ENCODE results near the gene PNPLA3. TPM values are rescaled to one million over a fixed set of nuclear protein-coding genes. Genes with fewer than 3 reads are reported as not detected.
A peak's percentile ranks its signal among the peaks of the same experiment; 100 is the strongest.

PNPLA3 gene
- total RNA-seq, 2 donors from 2014 or later, result 0.14 to 0.47 TPM

DNA sequence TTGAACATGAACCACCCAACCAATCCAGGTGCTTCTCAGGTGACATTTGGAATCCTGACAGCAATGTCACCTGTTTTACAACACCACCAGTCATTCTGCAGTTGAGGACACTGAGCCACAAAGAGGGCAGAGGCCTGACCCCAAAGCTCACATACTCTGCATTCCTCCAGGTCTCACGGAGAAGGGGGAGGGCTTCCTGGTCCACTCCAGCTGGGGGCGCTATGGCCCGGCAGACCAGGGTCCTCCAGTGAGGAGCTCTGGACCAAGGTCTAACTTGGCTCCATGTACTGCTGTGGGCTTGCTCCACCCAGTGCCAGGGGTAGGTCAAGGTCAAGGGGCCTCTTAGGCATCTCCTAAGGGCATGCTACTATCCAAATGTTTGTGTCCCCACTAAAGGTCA lies 1.5 kb upstream of the PNPLA3 start:
- Mint-ChIP-seq H3K36me3 (no peaks in the 10 kb centered on the region), H3K4me3 (no peak overlapping the region), H3K4me1 (ENCODE audit: low read depth in 2 of 2) (peaks cover 4 to 6% of the 10 kb centered on the region in 2 donors), H3K9me3 (no peaks in the 10 kb centered on the region), H3K27ac (no peak overlapping the region), H3K27me3 (peaks cover 7 to 12% of the 10 kb centered on the region in 2 donors)
- DNase-seq (ENCODE audit: low spot score) (no peak), ATAC-seq (no peak)

- no peak for ATAC-seq
- Mint-ChIP-seq H3K4me3 (peak overlapping the region; percentile 74), H3K27me3 (peaks cover 5 to 7% of the 10 kb centered on the region in 2 donors), H3K36me3 (no peaks in the 10 kb centered on the region), H3K27ac (peak overlapping the region in 1 of 2 donors; percentile 34), H3K9me3 (no peaks in the 10 kb centered on the region), H3K4me1 (ENCODE audit: low read depth in 2 of 2) (peaks cover 4 to 6% of the 10 kb centered on the region in 2 donors)
- no peak for DNase-seq (ENCODE audit: low spot score)
Measured at GRCh38 chr22:43923191-43923590, 414 bp upstream of the PNPLA3 start.

DNA sequence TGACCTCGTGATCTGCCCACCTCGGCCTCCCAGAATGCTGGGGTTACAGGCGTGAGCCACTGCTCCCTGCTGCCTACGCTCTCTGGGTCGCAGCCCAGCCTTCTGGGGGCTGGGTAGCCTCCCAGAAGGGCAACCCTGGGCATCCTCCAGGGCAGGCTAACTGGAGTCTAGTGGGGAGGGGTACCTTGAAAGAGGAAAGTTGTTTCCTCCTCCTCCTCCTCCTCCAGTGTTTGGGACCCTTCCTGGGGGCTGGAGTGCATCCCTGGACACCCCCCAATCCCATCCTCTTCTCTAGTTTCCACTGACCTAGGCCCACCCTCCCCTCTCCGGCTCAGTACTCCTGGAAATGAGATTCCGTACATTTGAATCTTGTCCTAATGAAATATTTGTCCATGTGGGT lies 1.3 kb downstream of the PNPLA3 start:
- H3K4me1 Mint-ChIP-seq (ENCODE audit: low read depth in 2 of 2), result peaks cover 4 to 6% of the 10 kb centered on the region in 2 donors
- H3K9me3 Mint-ChIP-seq, result no peaks in the 10 kb centered on the region
- ATAC-seq (no peak), DNase-seq (ENCODE audit: low spot score) (no peak)
- peak overlapping the region; percentile 49 for H3K4me3 Mint-ChIP-seq
- H3K27me3 Mint-ChIP-seq, result peaks cover 3 to 7% of the 10 kb centered on the region in 2 donors
- no peak overlapping the region for H3K27ac Mint-ChIP-seq
- H3K36me3 Mint-ChIP-seq, result no peaks in the 10 kb centered on the region

DNA sequence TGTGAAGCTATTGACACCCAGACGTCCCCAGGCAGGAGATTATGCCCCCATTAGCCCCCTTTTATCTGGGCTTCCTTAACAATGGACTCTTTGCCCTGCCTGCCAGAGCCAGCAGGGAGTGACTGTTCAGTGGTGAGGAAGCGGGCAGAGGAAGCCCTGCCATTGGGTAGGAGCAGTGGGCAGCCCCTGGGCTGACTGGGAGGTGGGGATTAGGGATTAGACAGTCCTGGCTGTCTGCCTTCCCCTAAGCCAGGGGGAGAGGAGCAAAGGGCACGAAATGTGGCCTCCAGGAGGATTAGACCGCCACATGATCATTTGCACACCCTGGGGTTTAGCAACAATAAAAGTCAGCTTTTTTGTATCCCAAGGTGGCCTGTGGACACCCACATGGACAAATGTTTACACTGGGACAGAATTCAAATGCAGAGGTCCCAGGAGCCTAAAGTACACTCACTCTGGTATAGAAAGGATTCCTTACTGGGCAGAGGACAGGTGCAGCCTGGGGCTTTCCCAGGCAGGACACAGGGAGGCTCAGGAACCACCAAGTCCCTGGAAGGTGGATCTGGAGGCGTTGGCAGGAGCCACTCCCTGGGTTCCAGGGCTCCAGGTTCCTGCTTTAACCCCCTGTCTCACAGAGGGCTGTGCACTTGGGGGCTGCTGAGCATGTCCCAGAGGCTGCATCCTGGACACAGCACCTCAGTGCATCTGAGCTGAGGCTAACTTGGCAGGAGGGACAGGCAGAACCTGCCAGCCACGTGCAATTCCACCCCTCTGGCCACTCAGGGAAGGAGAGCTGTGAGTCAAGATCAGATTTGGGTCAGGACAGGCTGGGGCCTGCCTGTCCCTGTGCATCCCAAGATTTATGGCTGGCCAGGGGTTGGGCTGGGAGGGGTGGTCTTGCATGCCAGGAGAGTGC lies 2.1 kb downstream of the PNPLA3 start:
- Mint-ChIP-seq H3K9me3 (no peaks in the 10 kb centered on the region), H3K4me3 (no peak overlapping the region), H3K27me3 (peaks cover 5 to 6% of the 10 kb centered on the region in 2 donors), H3K36me3 (no peaks in the 10 kb centered on the region), H3K4me1 (ENCODE audit: low read depth in 2 of 2) (peaks cover 4 to 6% of the 10 kb centered on the region in 2 donors), H3K27ac (no peak overlapping the region)
- DNase-seq (ENCODE audit: low spot score) (no peak), ATAC-seq (no peak)

DNA sequence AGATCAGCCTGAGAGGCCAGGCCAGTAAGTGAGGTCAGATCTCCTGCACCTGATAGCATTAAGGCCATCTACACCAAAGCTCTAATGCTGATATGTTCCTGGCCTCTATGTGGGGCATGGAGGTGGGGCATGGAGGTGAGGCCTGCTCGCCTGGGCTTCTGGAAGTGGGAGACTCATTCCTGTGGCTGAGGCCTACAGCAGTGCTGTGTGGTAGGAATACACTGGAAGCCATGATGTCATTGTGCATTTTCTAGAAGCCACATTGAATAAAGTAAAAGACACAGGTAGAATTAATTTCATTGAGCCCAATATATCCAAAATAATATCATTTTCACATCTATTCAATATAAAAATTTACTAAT lies 2.7 kb downstream of the PNPLA3 start:
- Mint-ChIP-seq H3K4me1 (ENCODE audit: low read depth in 2 of 2) (peaks cover 4 to 6% of the 10 kb centered on the region in 2 donors), H3K36me3 (no peaks in the 10 kb centered on the region), H3K27ac (no peak overlapping the region), H3K4me3 (no peak overlapping the region), H3K27me3 (peaks cover 0 to 3% of the 10 kb centered on the region in 2 donors), H3K9me3 (no peaks in the 10 kb centered on the region)
- ATAC-seq, result no peak
- DNase-seq (ENCODE audit: low spot score), result no peak

GRCh38 chr22:43928468-43928867 lies 4.9 kb downstream of the PNPLA3 start:
- Mint-ChIP-seq H3K4me1 (ENCODE audit: low read depth in 2 of 2) (no peaks in the 10 kb centered on the region), H3K27ac (no peak overlapping the region), H3K27me3 (peaks cover 0 to 6% of the 10 kb centered on the region in 2 donors), H3K36me3 (no peaks in the 10 kb centered on the region), H3K9me3 (no peaks in the 10 kb centered on the region), H3K4me3 (no peak overlapping the region)
- DNase-seq (ENCODE audit: low spot score) (no peak), ATAC-seq (no peak)

GRCh38 chr22:43928908-43929307 lies 5.3 kb downstream of the PNPLA3 start:
- no peak for DNase-seq (ENCODE audit: low spot score)
- H3K9me3 Mint-ChIP-seq, result no peaks in the 10 kb centered on the region
- no peak for ATAC-seq
- peaks cover 0 to 8% of the 10 kb centered on the region in 2 donors for H3K27me3 Mint-ChIP-seq
- H3K4me3 Mint-ChIP-seq, result no peak overlapping the region
- no peaks in the 10 kb centered on the region for H3K4me1 Mint-ChIP-seq (ENCODE audit: low read depth in 2 of 2)
- H3K36me3 Mint-ChIP-seq, result no peaks in the 10 kb centered on the region
- no peak overlapping the region for H3K27ac Mint-ChIP-seq

GRCh38 chr22:43931771-43932170 lies 8.2 kb downstream of the PNPLA3 start:
- Mint-ChIP-seq H3K27ac (no peak overlapping the region), H3K4me3 (no peak overlapping the region), H3K36me3 (no peaks in the 10 kb centered on the region), H3K9me3 (no peaks in the 10 kb centered on the region), H3K27me3 (peaks cover 0 to 17% of the 10 kb centered on the region in 2 donors), H3K4me1 (ENCODE audit: low read depth in 2 of 2) (no peaks in the 10 kb centered on the region)
- no peak for ATAC-seq
- DNase-seq (ENCODE audit: low spot score), result no peak

- no peak overlapping the region for H3K27ac Mint-ChIP-seq
- ATAC-seq (no peak), DNase-seq (ENCODE audit: low spot score) (no peak)
- H3K4me3 Mint-ChIP-seq, result no peak overlapping the region
- no peaks in the 10 kb centered on the region for H3K9me3 Mint-ChIP-seq
- H3K36me3 Mint-ChIP-seq, result no peaks in the 10 kb centered on the region
- peaks cover 18 to 34% of the 10 kb centered on the region in 2 donors for H3K27me3 Mint-ChIP-seq
- no peaks in the 10 kb centered on the region for H3K4me1 Mint-ChIP-seq (ENCODE audit: low read depth in 2 of 2)
Measured at GRCh38 chr22:43941449-43941848, 17.8 kb downstream of the PNPLA3 start.

DNA sequence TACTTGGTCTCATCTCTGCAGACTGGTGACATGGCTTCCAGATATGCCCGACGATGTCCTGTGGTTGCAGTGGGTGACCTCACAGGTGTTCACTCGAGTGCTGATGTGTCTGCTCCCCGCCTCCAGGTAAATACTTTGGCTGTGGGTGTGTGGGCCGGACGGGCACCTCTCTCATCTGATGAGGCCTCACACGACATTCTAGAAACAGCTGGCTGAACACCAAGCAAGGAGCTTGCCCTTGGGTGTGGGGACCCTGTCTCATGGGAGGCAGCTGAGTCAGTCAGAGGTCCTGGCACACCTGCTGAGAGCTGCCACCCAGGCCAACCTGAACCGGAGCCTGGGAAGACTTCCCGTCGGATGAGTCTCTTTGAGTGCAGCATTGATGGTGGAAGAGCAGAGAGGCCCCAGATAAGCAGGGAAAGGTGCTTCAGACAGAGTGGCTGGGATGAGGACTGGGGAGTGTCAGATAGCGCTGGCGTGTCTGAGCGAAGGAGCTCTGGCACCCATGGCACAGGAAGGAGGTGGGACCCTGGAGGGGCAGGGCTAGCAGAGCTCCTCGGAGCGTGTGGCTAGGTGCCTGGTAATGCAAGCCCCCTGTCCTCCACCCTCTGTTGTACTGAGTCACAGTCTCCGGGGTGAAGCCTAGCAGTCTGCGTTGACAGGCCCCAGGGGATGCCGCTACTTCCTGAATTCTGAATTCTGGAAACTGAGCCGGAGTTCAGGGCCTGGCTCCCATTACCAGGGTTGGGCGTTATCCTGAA lies 21.2 kb downstream of the PNPLA3 start:
- H3K36me3 Mint-ChIP-seq, result no peaks in the 10 kb centered on the region
- no peak for ATAC-seq
- no peak for DNase-seq (ENCODE audit: low spot score)
- H3K9me3 Mint-ChIP-seq, result no peaks in the 10 kb centered on the region
- no peak overlapping the region for H3K4me3 Mint-ChIP-seq
- no peaks in the 10 kb centered on the region for H3K4me1 Mint-ChIP-seq (ENCODE audit: low read depth in 2 of 2)
- no peak overlapping the region for H3K27ac Mint-ChIP-seq
- H3K27me3 Mint-ChIP-seq, result peaks cover 22 to 23% of the 10 kb centered on the region in 2 donors

GRCh38 chr22:43945632-43946383 lies 22.2 kb downstream of the PNPLA3 start:
- H3K4me3 Mint-ChIP-seq, result no peak overlapping the region

DNA sequence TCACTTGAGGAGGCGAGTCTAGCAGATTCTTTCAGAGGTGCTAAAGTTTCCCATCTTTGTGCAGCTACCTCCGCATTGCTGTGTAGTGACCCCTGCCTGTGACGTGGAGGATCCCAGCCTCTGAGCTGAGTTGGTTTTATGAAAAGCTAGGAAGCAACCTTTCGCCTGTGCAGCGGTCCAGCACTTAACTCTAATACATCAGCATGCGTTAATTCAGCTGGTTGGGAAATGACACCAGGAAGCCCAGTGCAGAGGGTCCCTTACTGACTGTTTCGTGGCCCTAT lies 22.7 kb downstream of the PNPLA3 start:
- Mint-ChIP-seq H3K27ac (no peak overlapping the region), H3K4me1 (ENCODE audit: low read depth in 2 of 2) (no peaks in the 10 kb centered on the region), H3K4me3 (no peak overlapping the region), H3K9me3 (no peaks in the 10 kb centered on the region), H3K27me3 (peaks cover 22 to 23% of the 10 kb centered on the region in 2 donors), H3K36me3 (no peaks in the 10 kb centered on the region)
- no peak for ATAC-seq
- no peak for DNase-seq (ENCODE audit: low spot score)

More at GRCh38 chr22:43945632-43946383, 22.2 kb downstream of the PNPLA3 start:
- peak; percentile 88 to 89 for ATAC-seq
- peak; percentile 74 for DNase-seq (ENCODE audit: low spot score)
- Mint-ChIP-seq H3K4me1 (ENCODE audit: low read depth in 2 of 2) (no peaks in the 10 kb centered on the region), H3K36me3 (no peaks in the 10 kb centered on the region), H3K27me3 (peaks cover 22 to 23% of the 10 kb centered on the region in 2 donors), H3K27ac (no peak overlapping the region), H3K9me3 (no peaks in the 10 kb centered on the region)

DNA sequence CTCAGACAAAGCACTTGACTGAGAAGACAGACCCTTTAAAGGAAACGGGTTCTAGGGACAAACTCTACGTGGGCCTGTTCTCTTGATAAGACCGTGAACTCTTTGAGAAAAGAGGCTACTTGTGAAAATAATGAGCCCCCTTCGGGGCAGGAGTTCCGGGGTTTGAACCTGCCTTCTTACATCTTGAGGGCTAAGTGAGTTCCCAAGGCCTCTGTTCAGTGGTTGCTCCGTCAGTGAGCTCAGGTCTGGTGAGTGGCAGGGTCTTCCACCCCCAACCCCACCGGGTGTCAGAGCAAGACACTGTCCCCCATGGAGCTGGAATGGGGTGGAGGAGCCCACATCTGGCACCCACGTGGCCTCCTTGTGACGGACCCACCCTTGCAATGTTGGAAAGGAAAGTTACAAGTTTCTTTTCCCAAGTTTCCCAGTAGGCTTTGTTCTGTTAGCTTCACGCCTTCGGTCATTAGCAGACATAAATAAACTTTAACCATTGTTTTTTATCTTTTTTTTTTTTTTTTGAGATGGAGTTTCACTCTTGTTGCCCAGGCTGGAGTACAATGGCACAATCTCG lies 25.3 kb downstream of the PNPLA3 start:
- H3K36me3 Mint-ChIP-seq, result no peaks in the 10 kb centered on the region
- no peak overlapping the region for H3K27ac Mint-ChIP-seq
- H3K4me1 Mint-ChIP-seq (ENCODE audit: low read depth in 2 of 2), result peaks cover 1 to 2% of the 10 kb centered on the region in 2 donors
- H3K4me3 Mint-ChIP-seq, result no peak overlapping the region
- DNase-seq (ENCODE audit: low spot score), result no peak
- no peak for ATAC-seq
- H3K9me3 Mint-ChIP-seq, result no peaks in the 10 kb centered on the region
- H3K27me3 Mint-ChIP-seq, result peaks cover 9 to 21% of the 10 kb centered on the region in 2 donors
